HuH-7 (cell line): ENCODE results near the gene SPEF1.
"Not testable (repeated sequence)": the region's sequence is repeated elsewhere in the genome, so short reads cannot be mapped to it uniquely, and the experiment has no call there.

ENCODE experiments used
- DNase-seq: peaks from one replicate; pipeline ENCODE4 v3.0.0; 2011; ENCODE audit warnings: low spot score

The SPEF1 gene, protein sequence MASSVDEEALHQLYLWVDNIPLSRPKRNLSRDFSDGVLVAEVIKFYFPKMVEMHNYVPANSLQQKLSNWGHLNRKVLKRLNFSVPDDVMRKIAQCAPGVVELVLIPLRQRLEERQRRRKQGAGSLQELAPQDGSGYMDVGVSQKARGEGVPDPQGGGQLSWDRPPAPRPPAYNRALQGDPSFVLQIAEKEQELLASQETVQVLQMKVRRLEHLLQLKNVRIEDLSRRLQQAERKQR

DNA sequence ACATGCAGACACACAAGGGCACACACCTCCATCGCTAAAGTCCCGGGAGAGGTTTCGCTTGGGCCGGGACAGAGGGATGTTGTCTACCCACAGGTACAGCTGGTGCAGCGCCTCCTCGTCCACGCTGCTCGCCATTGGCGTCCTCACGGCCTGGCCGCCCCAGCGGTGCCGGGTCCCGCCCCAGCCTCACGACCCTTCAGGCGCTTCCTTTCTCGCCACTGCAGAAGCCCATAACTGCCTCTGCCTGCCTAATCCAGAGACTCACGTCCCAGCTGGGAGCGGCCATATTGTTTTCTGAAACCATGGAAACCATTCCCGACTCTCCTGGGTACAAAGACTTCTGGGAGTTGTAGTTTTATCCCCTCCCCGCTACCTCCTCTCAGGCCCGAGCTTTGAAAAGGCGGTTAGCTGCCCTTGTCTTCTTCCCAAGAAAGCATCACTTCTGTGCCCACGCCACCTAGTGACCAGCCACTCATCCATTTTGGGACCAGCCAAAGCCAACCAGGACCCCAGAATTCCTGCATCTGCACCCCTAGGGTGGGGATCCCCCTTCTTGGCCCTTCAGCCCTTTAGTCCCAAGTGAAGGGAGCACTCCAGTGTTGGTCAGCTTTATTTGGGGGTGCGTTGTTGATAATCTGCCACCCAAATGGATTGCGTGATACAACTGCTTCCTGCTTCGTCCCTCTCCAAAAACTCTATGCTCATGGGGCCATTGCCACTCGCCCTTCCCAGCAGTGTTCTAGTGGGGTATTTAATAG, at the start of gene SPEF1:
Gene SPEF1 (minus strand): TSS at position 296 of the 758 bp plus-strand sequence. CDS start 161 bp downstream, at position 135.
- peak; percentile 100 for DNase-seq

- not testable (repeated sequence) for DNase-seq
Measured at GRCh38 chr20:3829891-3830290, 48.6 kb upstream of the SPEF1 start.

DNA sequence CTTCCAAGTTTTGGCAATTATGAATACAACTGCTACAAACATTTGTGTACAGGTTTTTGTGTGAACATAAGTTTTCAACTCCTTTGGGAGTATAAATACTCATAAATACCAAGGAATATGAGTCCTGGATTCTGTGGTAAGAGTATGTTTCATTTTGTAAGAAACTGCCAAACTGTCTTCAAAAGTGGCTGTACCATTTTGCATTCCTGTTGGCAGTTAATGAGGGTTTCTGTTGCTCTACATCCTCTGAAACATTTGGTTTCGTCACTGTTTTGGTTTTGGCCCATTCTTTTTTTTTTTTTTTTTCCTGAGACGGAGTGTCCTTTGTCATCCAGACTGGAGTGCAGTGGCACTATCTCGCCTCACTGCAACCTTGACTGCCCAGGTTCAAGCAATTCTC, 47.5 kb upstream of the SPEF1 start:
- DNase-seq = no peak

- DNase-seq = no peak
Measured at GRCh38 chr20:3826420-3826819, 45.2 kb upstream of the SPEF1 start.

DNA sequence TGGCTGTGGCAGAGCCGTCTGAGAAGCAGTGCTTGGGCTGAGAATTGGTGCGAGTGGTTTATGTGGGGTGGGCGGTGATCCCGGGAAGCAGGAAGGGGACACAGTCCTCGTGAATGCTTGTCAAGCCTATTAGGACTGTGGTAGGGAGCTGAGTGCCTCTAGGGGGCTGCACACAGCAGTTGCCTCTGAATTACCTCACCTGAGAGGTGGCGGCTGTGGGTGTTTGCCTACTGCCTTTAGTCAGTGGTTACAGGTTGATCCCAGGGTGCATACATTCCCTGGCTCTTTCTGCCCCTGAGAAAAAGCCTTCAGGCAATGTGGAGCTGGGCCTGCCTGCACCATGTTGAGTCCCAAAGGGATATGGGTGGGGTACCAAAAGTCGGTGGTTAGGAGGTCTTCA, 44.3 kb upstream of the SPEF1 start:
- DNase-seq = no peak

GRCh38 chr20:3823881-3824280, 42.6 kb upstream of the SPEF1 start:
- DNase-seq = no peak

DNA sequence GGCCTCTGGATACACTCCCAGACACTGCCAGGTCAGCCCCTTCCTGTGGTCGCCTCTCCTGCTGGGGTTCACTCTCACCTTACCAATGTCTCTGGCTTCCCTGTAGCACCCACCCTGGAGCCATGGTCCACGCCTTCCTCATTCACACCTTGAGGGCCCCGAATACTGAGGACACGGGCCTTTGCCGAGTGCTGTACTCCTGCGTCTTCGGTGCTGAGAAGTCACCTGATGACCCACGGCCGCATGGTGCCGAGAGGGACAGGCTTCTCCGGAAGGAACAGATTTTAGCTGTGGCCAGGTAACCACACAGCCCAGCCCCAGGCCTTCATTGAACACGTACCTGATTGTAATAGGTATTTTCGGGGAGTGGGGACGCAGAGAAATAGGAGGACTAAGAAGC, 40.7 kb upstream of the SPEF1 start:
- DNase-seq = no peak

DNA sequence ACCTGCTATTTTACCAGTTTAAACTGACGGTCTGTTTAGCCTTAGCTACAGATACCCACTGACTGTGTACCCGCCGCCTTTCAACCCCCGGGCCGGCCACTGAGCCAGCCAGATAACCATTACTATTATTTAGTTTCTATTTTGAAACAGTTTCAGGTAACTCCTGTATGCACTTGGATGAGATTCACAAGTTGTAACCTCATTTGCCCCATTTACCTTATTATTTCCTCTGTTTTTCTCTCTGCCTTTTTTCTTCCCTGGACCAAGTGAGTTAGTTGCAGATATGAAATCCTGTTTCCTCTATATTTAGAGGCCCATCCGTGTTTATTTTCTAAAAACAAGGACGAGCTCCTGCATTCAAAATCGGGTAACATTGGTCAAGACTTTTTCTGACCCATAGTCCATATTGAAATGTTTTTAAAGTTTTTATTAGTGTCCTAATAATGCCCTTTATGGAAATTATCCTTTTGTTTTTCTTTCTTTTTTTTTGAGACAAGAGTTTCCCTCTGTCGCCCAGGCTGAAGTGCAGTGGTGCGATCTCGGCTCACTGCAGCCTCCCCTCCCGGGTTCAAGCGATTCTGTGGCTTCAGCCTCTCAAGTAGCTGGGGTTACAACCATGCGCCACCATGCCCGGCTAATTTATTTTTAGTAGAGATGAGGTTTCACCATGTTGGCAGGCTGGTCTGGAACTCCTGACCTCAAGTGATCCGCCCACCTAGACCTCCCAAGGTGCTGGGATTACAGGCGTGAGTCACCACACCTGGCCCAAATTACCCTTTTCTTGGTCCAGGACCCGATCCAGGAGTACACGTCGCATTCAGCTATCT, 39.9 kb upstream of the SPEF1 start:
- no peak for DNase-seq

DNA sequence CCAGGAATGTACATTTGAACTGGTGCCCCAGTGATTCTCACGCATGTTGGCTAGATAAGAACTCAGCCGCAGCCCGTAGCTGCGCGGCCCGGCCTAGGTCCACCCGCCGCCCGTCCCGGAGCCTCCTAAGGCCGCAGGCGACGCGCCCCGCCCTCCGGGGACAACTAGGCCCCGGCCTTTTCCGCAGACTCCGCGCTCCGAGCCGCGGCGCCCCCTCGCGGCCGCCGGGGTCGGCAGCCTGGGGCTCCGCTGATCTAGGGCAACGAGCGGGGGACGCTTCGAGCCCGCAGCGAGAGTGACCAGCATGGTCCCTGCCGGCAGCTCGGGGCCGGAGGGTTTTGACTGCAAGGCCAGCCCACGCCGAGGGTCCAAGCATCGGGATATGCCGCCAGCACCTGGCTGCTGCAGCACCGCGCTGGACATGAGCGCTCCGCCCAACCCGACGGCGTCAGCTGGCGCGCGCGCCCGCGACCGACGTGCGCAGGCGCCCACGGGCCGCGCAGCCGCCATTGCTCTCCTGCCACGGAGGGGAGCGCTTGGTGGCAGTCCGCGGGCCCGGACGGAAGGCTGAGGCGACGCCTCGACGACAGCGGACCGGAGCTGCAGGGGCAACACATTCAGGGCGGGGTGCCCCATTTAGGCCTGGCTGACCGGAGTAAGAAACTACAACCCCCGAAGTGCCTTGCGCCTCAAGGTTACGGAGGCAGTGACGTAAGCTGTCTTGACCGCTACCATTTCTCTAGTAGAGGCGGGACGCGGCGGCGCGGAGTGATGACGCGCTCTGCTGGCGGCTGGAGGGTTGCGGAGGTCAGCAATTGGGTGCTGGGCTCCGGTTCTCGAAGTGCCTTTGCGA, 39.0 kb upstream of the SPEF1 start, which contains the start of gene AP5S1:
Gene AP5S1 (plus strand): TSS at position 500 of the 853 bp plus-strand sequence. CDS start 1,571 bp downstream, outside the sequence.
- DNase-seq = peak; percentile 98

DNA sequence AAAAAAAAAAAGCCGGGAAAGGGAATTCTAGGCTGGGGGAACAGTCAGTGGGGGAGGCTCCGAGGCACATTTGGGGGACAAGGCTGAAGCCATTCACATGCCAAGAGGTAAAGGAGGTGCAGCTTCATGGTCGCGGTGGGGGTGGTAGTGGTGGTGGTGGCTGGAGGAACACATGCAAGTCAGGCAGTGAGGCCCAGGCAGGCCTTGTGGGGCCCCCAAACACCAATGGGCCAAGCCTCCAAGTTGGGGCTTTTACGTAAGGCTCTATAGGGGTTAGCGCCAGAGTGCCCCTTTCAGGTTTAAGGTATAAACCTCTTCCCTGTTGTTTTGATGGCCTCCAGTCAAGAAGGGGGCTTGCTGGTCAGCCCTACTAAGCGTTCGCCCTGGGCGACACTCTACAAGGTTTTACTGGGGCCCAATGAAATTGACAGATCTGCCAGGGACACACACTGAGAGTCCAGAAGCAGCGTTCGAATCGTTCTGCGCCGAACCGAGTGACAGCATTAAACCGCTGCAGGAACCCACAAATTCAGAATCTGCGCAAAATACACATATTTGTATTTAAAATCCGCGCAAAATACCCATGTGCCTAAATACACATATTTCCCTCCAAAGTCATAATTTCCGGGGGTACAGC, 38.3 kb upstream of the SPEF1 start:
- no peak for DNase-seq

DNA sequence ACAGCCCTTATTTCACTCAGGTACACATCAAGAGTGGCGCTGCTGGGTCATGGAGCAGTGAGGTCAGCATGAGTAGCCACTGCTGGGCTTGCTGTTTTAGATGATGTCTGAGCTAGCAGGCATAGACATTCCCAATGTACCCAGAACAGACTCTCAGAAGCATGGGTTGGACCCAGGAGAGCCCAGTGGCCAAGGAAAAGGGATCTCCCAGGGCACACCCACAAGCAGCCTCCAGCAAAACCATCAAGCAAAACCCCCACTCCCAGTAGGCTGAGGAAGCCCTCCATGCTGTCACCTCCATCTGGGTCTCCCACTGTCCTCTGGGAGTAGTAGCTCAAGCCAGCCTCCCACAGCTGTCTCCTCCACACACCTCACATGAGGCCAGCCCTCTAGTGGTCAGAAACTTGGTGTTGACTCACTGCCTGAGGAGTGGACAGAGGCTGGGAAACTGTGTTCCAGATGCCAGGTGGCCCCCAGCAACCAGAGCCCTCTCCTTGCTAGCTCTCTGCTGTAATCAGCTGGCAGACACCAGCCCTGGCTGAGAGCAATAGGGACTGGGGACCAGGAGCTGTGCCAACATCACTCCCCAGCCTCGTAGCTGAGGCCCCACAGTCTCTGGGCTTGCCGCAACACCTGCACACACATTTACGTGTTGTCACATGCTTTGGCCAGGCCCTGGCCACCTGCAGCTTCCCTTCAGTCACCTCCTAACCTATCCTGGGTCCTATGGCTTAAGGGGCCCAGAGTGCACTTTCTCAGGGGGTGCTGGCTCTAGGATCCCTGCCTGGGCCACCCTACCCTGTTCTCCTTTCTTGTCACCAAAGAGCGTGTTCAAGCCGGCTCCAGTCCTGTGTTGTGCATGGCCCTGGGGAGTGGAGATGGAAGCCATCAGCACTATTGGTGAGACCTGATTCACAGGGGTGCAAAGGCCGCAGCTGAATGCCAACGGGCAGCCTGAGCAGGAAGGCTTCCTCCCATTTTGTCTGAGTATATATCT, 37.2 kb upstream of the SPEF1 start:
- peak; percentile 98 for DNase-seq

GRCh38 chr20:3815703-3816315, 34.6 kb upstream of the SPEF1 start:
- no peak for DNase-seq

GRCh38 chr20:3814928-3815495, 33.8 kb upstream of the SPEF1 start:
- DNase-seq = no peak

DNA sequence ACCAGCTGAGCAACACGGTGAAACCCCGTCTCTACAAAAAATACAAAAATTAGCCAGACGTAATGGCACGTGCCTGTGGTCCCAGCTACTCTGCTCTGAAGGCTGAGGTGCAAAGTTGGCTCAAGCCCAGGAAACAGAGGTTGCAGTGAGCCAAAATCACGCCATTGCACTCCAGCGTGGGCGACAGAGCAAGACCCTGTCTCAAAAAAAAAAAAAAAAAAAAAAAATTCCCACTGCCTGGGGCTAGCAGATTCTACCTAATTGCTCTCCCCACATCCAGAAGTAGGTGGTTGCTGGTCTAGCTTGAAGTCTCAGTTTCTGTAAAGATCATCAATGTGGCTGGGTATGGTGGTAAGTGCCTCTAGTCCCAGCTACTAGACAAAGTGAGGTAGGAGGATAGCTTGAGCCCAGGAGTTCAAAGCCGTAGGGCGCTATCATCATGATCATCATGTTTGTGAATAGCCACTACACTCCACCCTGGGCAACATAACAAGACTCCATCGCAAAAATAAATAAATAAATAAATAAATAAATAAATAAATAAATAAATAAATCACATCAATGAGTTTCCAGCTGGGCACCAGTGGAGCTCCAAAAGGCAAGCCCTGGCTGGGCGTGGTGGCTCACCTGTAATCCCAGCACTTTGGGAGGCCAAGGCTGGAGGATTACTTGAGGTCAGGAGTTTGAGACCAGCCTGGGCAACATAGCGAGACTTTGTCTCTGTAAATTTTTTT, 32.8 kb upstream of the SPEF1 start:
- DNase-seq = no peak

GRCh38 chr20:3812975-3813847, 32.0 kb upstream of the SPEF1 start:
- DNase-seq = no peak

DNA sequence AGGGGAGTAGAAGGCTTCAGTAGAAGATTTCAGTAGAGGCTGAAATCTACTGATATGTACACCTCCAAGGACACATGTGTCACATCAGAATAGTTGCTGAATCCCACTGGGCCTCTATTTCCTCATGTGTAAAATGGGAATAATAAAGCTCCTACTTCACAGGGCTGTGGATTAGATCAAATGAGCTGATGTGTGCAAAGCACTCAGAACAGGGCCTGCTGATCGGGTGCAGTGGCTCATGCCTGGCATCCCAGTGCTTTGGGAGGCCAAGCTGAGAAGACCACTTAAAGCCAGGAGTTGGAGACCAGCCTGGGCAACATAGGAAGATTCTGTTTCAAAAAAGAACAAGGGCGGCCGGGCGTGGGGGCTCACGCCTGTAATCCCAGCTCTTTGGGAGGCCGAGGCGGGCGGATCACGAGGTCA, 31.0 kb upstream of the SPEF1 start:
- DNase-seq = no peak
